K562 (cell line): ENCODE results near the gene CCDC186. TPM values are rescaled to one million over a fixed set of nuclear protein-coding genes. Genes with fewer than 3 reads are reported as not detected.

Experiments used
- ATAC-seq: fragments of 200-7000 bp; cut with Tn5 transposase; 3 replicates; pipeline ENCODE4 v1.9.1; 2020; ENCODE audit warnings: moderate library complexity
- BruUV-seq: library from RNA; stranded (reverse); fragments of 400-500 nt; replicated peaks from 2 replicates; lab custom pipeline; 2021; lab: Mats Ljungman, UMichigan
- CTCF ChIA-PET: fragments of 300-600 bp; formaldehyde crosslinking; extraction: SDS; loops from one replicate; lab custom pipeline; 2021; ENCODE audit warnings: low intra/inter-chr PET ratio; lab: Yijun Ruan, JAX
- POLR2A ChIA-PET: fragments of 300-600, 350-650 bp; sonication (Branson Sonifier 250); formaldehyde crosslinking; extraction: SDS; loops from one replicate; lab custom pipeline; 2021; ENCODE audit warnings: antibody characterized with exemption, inconsistent platforms; lab: Yijun Ruan, JAX
- DNase-seq, 4 experiments: peaks; one replicate each; pipeline versions ENCODE4 v3.0.0 to v3.0.0-alpha.2; 2011 to 2018; ENCODE audit warnings: low spot score in 3 of 4, mixed read lengths in 3 of 4; ENCODE audit errors: extremely low read depth in 1 of 4
- FAIRE-seq: peaks from 2 replicates; lab custom pipeline; 2011; peaks lifted over from hg19 to GRCh38; lab: Jason Lieb, UNC
- H2AFZ ChIP-seq: 2 replicates; pipeline ENCODE4 v1.6.0; 2011; ENCODE audit warnings: low read depth, low read length, control low read depth, inconsistent platforms
- H3K27ac ChIP-seq: fragments of 200-600 bp; 3 replicates; pipeline ENCODE4 v1.8.0; 2011; ENCODE audit warnings: low read depth, mild to moderate bottlenecking, control low read depth, inconsistent platforms, low read length, moderate library complexity, mixed read lengths; ENCODE audit errors: extremely low read depth
- H3K27me3 ChIP-seq, 2 experiments: fragments of 300-600 bp in 1 of 2; 2 replicates in 1 of 2; 3 replicates in 1 of 2; pipeline versions ENCODE4 v1.6.0 to v1.8.0; 2011; ENCODE audit warnings: inconsistent platforms in 2 of 2, low read length in 2 of 2, mild to moderate bottlenecking in 1 of 2, mixed read lengths in 1 of 2, moderate library complexity in 1 of 2; ENCODE audit not compliant: control insufficient read depth in 2 of 2, insufficient read depth in 2 of 2
- H3K36me3 ChIP-seq: fragments of 300-600 bp; 3 replicates; pipeline ENCODE4 v1.8.0; 2011; ENCODE audit warnings: mild to moderate bottlenecking, low read length, inconsistent platforms; ENCODE audit not compliant: control insufficient read depth, insufficient read depth
- H3K4me1 ChIP-seq, 2 experiments: fragments of 200-600 bp in 1 of 2; replicated peaks in 1 of 2; 2 replicates in 1 of 2; 3 replicates in 1 of 2; pipeline versions ENCODE4 v1.5.1 to v1.8.0; 2011; ENCODE audit warnings: inconsistent platforms in 2 of 2, low read length in 2 of 2, mild to moderate bottlenecking in 1 of 2, mixed read lengths in 1 of 2, moderate library complexity in 1 of 2; ENCODE audit not compliant: control insufficient read depth in 2 of 2, insufficient read depth in 2 of 2
- H3K4me2 ChIP-seq: 2 replicates; pipeline ENCODE4 v1.6.1; 2011; ENCODE audit warnings: low read length, control low read depth, inconsistent platforms, mixed read lengths; ENCODE audit not compliant: insufficient read depth
- H3K4me3 ChIP-seq: fragments of 200-600 bp; sonication (generic), shearing (Covaris generic); 2 replicates; pipeline ENCODE4 v1.5.1; 2016; ENCODE audit warnings: control low read depth, inconsistent platforms
- H3K79me2 ChIP-seq: fragments of 200-600 bp; 3 replicates; pipeline ENCODE4 v1.8.0; 2011; ENCODE audit warnings: low read length, inconsistent platforms; ENCODE audit not compliant: control insufficient read depth, insufficient read depth
- H3K9ac ChIP-seq, 2 experiments: 2 replicates each; pipeline versions ENCODE4 v1.6.0 to v1.6.1; 2011; ENCODE audit warnings: low read depth in 2 of 2, low read length in 2 of 2, control low read depth in 1 of 2, inconsistent platforms in 1 of 2, mild to moderate bottlenecking in 1 of 2, mixed read lengths in 1 of 2; ENCODE audit not compliant: insufficient read depth in 1 of 2
- H3K9me1 ChIP-seq: one replicate; pipeline ENCODE4 v1.6.0; 2011; ENCODE audit warnings: inconsistent platforms, mild to moderate bottlenecking, low read length, moderate library complexity; ENCODE audit not compliant: control insufficient read depth, insufficient read depth
- H3K9me3 ChIP-seq: replicated peaks from 2 replicates; pipeline ENCODE4 v1.5.1; 2011; ENCODE audit warnings: low read depth, low read length, inconsistent platforms; ENCODE audit not compliant: control insufficient read depth, insufficient read depth
- H4K20me1 ChIP-seq: replicated peaks from 2 replicates; pipeline ENCODE4 v1.6.1; 2011; ENCODE audit warnings: low read length, inconsistent platforms, mixed read lengths; ENCODE audit not compliant: control insufficient read depth, insufficient read depth
- HMG20B ChIP-seq: fragments of 250-450 bp; sonication (Bioruptor Pico); IDR thresholded peaks from 2 replicates; pipeline ENCODE4 v1.5.0; 2021; ENCODE audit warnings: mild to moderate bottlenecking
- NR4A1 ChIP-seq, 2 experiments: fragments of 250-450 bp in 1 of 2; fragments of 450-650 bp in 1 of 2; sonication (Bioruptor Pico) in 1 of 2; IDR thresholded peaks; 2 replicates each; pipeline versions ENCODE4 v1.4.0 to v1.6.1; 2016 to 2020; ENCODE audit warnings: mild to moderate bottlenecking in 2 of 2, missing compliant biosample characterization in 1 of 2, missing genetic modification characterization in 1 of 2, moderate library complexity in 1 of 2
- NRF1 ChIP-seq, 2 experiments: fragments of 450-650 bp; IDR thresholded peaks in 1 of 2; conservative IDR thresholded peaks in 1 of 2; 2 replicates each; pipeline ENCODE4 v1.6.1; 2014; ENCODE audit warnings: mild to moderate bottlenecking in 2 of 2
- RBM14 ChIP-seq: fragments of 200-400 bp; formaldehyde crosslinking; IDR thresholded peaks from 2 replicates; pipeline ENCODE4 v1.6.1; 2018; ENCODE audit warnings: low read depth, mild to moderate bottlenecking, low read length, moderate library complexity, borderline replicate concordance; ENCODE audit not compliant: insufficient read depth
- TFAM ChIP-seq: fragments of 250-450 bp; sonication (Bioruptor Pico); conservative IDR thresholded peaks from 2 replicates; pipeline ENCODE4 v1.5.0; 2021; ENCODE audit warnings: mild to moderate bottlenecking, moderate library complexity
- ZKSCAN1 ChIP-seq: fragments of 150-350 bp; IDR thresholded peaks from 2 replicates; pipeline ENCODE4 v1.6.1; 2016; ENCODE audit warnings: low read depth, low read length
- ZNF561 ChIP-seq: fragments of 450-650 bp; formaldehyde crosslinking; conservative IDR thresholded peaks from 2 replicates; pipeline ENCODE4 v1.4.0; 2020; ENCODE audit warnings: mild to moderate bottlenecking, moderate library complexity
- WGBS: fragments of 100-300 bp; shearing (Covaris generic); methylation state at CpG from one replicate; pipeline ENCODE4 v1.1.6; 2016; ENCODE audit warnings: low coverage, mixed read lengths; ENCODE audit not compliant: insufficient coverage; ENCODE audit errors: missing lambda C conversion rate; 5-methylcytosine and 5-hydroxymethylcytosine counted together
- in situ Hi-C: fragments of 300-500 bp; cut with MboI; formaldehyde crosslinking; loops from 4 replicates; pipeline ENCODE4 v1.15.0; 2018; ENCODE audit warnings: inconsistent platforms, mixed read lengths
- intact Hi-C: fragments of 100-400 bp; cut with micrococcal nuclease; formaldehyde crosslinking; loops from 2 replicates; pipeline ENCODE4 v1.14.2; 2022
- polyA plus RNA-seq, 8 experiments: library from polyadenylated mRNA; depleted of rRNA in 4 of 8; stranded (reverse) in 5 of 8; unstranded in 3 of 8; fragments of >200 nt; fragmentation: Nextera tagmentation in 2 of 8; fragmentation: Illumina TruSeq in 1 of 8; extraction: Ambion mirVana in 2 of 8; extraction: Trizol in 1 of 8; gene quantifications; 2 replicates each; pipeline versions ENCODE4 v1.2.1 to v1.2.3, GENCODE V29; 2011 to 2014; ENCODE audit warnings: inconsistent platforms in 1 of 8, missing spikeins in 1 of 8
- total RNA-seq, 7 experiments: library from RNA; depleted of rRNA in 6 of 7; stranded (reverse); fragments of >200 nt in 6 of 7; fragmentation: Illumina TruSeq in 2 of 7; extraction: Trizol in 2 of 7; gene quantifications; 2 replicates each; pipeline versions ENCODE4 v1.2.1 to v1.2.3, GENCODE V29; 2011 to 2021; ENCODE audit warnings: low replicate concordance in 1 of 7
- TF ChIP-seq, protein P1 (sequence below): sonication (generic); formaldehyde crosslinking; IDR thresholded peaks from 2 replicates; pipeline ENCODE4 v1.9.0; 2022; ENCODE audit warnings: mild to moderate bottlenecking, missing genetic modification reagents
- TF ChIP-seq, protein P2 (sequence below): sonication (generic); formaldehyde crosslinking; IDR thresholded peaks from 2 replicates; pipeline ENCODE4 v1.8.0; 2022; ENCODE audit warnings: mild to moderate bottlenecking, missing genetic modification reagents
- TF ChIP-seq, protein P3 (sequence below): sonication (generic); formaldehyde crosslinking; IDR thresholded peaks from 2 replicates; pipeline ENCODE4 v1.8.1; 2023; ENCODE audit warnings: mild to moderate bottlenecking, missing genetic modification reagents, moderate library complexity

The CCDC186 gene
- total and polyA plus RNA-seq, 9 of the 15 experiments (the other 6 are each of a cell fraction or from before 2014, with no cell fraction given) = 2.0 to 7.5 (median 4.7) TPM

DNA sequence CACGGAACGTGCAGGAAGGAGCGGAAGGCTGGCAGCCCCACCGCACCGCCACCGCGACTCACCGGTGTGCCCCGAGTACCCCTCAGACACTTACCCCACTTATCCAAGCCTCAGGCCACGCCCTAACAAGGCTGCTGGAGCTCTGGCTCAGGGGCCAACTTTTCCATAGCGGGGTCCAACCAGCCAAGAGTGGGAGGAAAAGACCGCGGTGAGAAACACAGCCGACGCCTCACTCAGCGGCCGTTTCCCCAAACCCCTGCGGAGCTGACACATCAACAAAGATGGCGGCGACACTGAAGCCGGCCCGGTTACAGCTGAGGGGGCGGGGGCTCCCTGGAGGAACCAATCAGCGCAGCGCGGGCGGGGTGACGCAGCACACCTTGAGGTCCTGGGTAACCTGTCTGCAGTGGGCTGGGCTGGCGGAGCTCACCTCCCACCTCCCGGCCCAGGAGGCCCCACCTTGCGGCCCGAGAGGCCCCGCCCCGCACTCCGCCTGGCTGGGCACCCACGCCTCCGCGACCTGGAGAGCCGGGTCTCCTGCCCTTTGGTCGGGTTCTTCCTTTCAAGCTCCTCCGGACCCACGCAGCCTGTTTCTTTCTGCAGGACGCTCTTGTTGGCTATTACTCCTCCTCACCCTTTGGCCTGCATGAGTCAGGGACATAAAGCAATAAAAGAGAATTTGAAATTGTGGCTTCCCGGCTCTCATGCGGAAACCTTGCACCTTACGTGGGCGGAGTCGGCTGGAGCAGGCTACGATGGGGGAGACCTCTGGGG, at the start of gene CCDC186 (continued):
- TF ChIP-seq, protein P1, sequence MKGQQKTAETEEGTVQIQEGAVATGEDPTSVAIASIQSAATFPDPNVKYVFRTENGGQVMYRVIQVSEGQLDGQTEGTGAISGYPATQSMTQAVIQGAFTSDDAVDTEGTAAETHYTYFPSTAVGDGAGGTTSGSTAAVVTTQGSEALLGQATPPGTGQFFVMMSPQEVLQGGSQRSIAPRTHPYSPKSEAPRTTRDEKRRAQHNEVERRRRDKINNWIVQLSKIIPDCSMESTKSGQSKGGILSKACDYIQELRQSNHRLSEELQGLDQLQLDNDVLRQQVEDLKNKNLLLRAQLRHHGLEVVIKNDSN = no peak
- TF ChIP-seq, protein P2, sequence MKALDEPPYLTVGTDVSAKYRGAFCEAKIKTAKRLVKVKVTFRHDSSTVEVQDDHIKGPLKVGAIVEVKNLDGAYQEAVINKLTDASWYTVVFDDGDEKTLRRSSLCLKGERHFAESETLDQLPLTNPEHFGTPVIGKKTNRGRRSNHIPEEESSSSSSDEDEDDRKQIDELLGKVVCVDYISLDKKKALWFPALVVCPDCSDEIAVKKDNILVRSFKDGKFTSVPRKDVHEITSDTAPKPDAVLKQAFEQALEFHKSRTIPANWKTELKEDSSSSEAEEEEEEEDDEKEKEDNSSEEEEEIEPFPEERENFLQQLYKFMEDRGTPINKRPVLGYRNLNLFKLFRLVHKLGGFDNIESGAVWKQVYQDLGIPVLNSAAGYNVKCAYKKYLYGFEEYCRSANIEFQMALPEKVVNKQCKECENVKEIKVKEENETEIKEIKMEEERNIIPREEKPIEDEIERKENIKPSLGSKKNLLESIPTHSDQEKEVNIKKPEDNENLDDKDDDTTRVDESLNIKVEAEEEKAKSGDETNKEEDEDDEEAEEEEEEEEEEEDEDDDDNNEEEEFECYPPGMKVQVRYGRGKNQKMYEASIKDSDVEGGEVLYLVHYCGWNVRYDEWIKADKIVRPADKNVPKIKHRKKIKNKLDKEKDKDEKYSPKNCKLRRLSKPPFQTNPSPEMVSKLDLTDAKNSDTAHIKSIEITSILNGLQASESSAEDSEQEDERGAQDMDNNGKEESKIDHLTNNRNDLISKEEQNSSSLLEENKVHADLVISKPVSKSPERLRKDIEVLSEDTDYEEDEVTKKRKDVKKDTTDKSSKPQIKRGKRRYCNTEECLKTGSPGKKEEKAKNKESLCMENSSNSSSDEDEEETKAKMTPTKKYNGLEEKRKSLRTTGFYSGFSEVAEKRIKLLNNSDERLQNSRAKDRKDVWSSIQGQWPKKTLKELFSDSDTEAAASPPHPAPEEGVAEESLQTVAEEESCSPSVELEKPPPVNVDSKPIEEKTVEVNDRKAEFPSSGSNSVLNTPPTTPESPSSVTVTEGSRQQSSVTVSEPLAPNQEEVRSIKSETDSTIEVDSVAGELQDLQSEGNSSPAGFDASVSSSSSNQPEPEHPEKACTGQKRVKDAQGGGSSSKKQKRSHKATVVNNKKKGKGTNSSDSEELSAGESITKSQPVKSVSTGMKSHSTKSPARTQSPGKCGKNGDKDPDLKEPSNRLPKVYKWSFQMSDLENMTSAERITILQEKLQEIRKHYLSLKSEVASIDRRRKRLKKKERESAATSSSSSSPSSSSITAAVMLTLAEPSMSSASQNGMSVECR (CRISPR knock-in tag) = peak; percentile 57; the same call in 1 of the 2 replicates
- TF ChIP-seq NRF1 (conservative IDR thresholded peaks at IDR 0.05 in 1 of 2, IDR thresholded peaks at IDR 0.05 in 1 of 2) = peak; percentile 71 to 77

DNA sequence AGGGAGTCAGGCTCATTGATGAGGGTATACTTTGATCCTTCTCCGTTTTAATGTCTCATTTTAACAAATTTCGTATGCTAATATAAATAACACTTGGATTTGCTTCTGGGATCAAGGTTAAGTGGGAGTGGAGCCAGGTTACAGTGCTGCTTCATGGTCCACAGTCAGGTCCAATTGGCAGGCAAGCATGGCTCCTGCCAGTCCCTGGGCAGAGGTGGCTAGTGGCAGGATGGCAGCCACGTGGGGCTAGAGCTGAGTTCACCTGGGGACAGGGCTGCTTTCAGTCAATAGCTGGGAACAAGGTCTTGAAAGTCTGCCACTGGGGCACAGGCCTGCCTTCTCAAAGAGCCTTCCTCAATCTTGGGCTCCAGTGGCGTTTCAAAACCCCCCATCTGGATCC, 49.1 kb upstream of the CCDC186 start:
- CTCF ChIA-PET = no interaction called here
- no peak overlapping the region for H3K9ac ChIP-seq
- ATAC-seq (no peak), DNase-seq (no peak), FAIRE-seq (no peak)
- 0% methylated on average over 4 of the region's 4 CpGs for WGBS
- H3K9me3 ChIP-seq = no peaks in the 10 kb centered on the region
- intact Hi-C loops = no loop called here
- no peak overlapping the region for H3K4me2 ChIP-seq
- no TSS peak for BruUV-seq
- POLR2A ChIA-PET = no interaction called here
- H2AFZ ChIP-seq = no peak overlapping the region
- no peaks in the 10 kb centered on the region for H3K79me2 ChIP-seq
- H3K9me1 ChIP-seq = no peaks in the 10 kb centered on the region
- no peaks in the 10 kb centered on the region for H4K20me1 ChIP-seq
- no peaks in the 10 kb centered on the region for H3K4me1 ChIP-seq
- no peak overlapping the region for H3K27ac ChIP-seq
- H3K27me3 ChIP-seq = no peaks in the 10 kb centered on the region; a peak in 1 of 5 replicates
- H3K36me3 ChIP-seq = no peaks in the 10 kb centered on the region
- in situ Hi-C loops = no loop called here
- H3K4me3 ChIP-seq = no peak overlapping the region
- TF ChIP-seq TFAM (CRISPR knock-in tag) (no peak), HMG20B (CRISPR knock-in tag) (no peak), ZNF561 (CRISPR knock-in tag) (no peak), NR4A1 (CRISPR knock-in tag; IDR thresholded peaks at IDR 0.05) (no peak), NR4A1 (tag; IDR thresholded peaks at IDR 0.05) (no peak), RBM14 (no peak), ZKSCAN1 (no peak)
- TF ChIP-seq, protein P3, sequence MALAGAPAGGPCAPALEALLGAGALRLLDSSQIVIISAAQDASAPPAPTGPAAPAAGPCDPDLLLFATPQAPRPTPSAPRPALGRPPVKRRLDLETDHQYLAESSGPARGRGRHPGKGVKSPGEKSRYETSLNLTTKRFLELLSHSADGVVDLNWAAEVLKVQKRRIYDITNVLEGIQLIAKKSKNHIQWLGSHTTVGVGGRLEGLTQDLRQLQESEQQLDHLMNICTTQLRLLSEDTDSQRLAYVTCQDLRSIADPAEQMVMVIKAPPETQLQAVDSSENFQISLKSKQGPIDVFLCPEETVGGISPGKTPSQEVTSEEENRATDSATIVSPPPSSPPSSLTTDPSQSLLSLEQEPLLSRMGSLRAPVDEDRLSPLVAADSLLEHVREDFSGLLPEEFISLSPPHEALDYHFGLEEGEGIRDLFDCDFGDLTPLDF = no peak
